SU-DHL-6 (cell line): ENCODE measurements around the gene BEGAIN.

Experiments used
- EZH2phosphoT487 ChIP-seq: fragments of 200-600 bp; sonication (generic), shearing (Covaris generic); conservative IDR thresholded peaks from 2 replicates; pipeline ENCODE4 v1.6.1; 2018; ENCODE audit warnings: mild to moderate bottlenecking, antibody characterized with exemption, low read length, moderate library complexity, mixed read lengths
- TF ChIP-seq, protein P1 (sequence below): fragments of 200-600 bp; sonication (generic); IDR thresholded peaks from one replicate; pipeline ENCODE4 v1.5.1; 2017; ENCODE audit warnings: antibody characterized with exemption, mild to moderate bottlenecking, low read length, moderate library complexity; ENCODE audit not compliant: insufficient read depth, poor library complexity, severe bottlenecking

DNA sequence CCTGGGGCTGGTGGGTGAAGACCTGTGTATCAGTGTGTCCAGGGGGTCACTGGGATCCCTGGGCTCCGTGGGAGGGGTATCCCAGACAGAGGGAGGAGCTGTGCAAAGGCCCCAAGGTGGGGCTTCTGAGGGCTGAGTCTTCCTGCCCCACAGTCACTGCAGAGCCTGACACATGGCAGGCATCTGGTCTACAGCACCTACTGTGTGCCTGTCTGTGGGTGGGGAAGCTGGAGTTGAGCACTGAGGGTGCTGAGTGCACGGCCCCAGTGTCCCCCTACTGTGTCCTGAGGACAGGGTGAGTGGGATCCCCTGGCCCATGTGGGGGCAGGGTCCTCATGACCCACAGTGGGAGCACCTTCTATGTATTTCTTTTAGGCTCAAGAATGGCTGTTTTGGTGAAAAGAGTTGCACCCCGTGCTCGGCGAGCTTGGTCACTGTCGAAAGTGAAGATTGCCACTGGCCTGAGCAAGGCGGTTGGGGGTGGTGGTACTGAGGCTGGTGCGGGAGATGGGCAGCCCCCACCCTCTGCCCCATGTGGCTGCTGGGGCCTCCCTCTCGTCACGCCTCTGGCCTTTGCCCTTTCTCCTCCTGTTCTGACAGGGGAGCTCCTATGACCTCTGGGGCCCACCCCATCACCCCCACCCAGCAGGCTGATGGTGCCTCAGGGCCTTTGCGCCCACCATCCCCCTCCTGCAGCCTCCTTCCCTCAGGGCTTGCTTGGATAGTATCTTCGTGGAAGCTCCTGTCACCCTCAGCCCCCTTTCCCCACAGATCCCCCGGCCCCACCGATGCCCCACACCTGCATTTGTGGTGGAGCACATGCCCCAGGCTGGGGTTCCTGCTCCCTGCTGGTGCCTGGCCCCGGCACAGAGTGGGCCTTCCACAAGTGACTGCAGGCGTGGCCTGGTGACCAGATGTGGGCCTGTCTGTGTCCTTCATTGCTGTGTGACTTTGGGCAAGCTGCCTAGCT is 55.8 kb downstream of the BEGAIN start:
- TF ChIP-seq, protein P1, sequence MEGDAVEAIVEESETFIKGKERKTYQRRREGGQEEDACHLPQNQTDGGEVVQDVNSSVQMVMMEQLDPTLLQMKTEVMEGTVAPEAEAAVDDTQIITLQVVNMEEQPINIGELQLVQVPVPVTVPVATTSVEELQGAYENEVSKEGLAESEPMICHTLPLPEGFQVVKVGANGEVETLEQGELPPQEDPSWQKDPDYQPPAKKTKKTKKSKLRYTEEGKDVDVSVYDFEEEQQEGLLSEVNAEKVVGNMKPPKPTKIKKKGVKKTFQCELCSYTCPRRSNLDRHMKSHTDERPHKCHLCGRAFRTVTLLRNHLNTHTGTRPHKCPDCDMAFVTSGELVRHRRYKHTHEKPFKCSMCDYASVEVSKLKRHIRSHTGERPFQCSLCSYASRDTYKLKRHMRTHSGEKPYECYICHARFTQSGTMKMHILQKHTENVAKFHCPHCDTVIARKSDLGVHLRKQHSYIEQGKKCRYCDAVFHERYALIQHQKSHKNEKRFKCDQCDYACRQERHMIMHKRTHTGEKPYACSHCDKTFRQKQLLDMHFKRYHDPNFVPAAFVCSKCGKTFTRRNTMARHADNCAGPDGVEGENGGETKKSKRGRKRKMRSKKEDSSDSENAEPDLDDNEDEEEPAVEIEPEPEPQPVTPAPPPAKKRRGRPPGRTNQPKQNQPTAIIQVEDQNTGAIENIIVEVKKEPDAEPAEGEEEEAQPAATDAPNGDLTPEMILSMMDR = no peak
- no peak for TF ChIP-seq EZH2phosphoT487
